Measurements from ENCODE around the gene M1AP.

M1AP gene

GRCh38 chr2:74515981-74516633, 132.0 kb downstream of the M1AP start:
- peak; percentile 83 for DNase-seq

- no peak for DNase-seq
These were observed 132.7 kb downstream of the M1AP start for GRCh38 chr2:74515271-74515980.

GRCh38 chr2:74514368-74515270, 133.5 kb downstream of the M1AP start, which contains the start of gene TLX2:
TSS of gene TLX2 (plus strand) at chr2:74514450. CDS start at chr2:74514807, 357 bp downstream.
- no peak for DNase-seq

DNA sequence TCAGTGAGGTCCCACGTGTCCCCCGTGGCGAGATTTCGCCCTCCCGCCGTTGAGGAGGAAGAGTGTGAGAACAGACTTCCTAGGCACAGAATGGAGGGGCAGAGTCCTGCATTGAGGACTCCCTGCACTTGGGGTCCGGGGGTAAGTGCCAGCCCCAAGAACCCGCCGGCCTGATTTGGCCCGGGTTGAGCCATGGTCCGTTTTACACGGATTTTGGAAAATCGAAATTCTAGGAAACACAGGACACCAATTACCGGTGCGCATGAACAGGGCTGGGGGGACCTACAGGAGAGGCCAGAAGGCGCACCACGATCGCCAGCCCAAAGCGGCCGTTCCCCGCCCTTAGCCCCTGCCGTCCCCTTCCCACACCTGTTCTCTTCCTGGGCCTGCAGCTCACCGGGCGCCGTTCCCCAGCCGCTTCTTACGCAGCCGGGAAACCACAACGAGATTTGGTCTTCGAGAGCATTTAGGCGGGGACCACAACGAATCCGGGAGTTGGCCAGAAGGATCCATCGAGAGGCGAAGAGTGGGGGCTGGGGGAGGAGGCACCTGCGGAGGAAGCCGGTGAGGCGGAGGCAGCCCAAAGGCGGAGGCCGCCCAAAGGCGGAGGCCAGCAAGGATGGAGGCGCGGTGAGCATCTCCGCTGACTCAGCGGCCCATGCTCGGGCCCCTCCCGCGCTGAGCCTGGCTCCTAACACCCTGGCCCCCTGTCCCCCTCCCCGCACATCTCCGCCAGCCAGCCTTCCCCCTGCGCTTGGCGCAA, 134.3 kb downstream of the M1AP start:
- peak; percentile 36 for DNase-seq

- DNase-seq = no peak
These were observed 135.2 kb downstream of the M1AP start for GRCh38 chr2:74512744-74513604.

DNA sequence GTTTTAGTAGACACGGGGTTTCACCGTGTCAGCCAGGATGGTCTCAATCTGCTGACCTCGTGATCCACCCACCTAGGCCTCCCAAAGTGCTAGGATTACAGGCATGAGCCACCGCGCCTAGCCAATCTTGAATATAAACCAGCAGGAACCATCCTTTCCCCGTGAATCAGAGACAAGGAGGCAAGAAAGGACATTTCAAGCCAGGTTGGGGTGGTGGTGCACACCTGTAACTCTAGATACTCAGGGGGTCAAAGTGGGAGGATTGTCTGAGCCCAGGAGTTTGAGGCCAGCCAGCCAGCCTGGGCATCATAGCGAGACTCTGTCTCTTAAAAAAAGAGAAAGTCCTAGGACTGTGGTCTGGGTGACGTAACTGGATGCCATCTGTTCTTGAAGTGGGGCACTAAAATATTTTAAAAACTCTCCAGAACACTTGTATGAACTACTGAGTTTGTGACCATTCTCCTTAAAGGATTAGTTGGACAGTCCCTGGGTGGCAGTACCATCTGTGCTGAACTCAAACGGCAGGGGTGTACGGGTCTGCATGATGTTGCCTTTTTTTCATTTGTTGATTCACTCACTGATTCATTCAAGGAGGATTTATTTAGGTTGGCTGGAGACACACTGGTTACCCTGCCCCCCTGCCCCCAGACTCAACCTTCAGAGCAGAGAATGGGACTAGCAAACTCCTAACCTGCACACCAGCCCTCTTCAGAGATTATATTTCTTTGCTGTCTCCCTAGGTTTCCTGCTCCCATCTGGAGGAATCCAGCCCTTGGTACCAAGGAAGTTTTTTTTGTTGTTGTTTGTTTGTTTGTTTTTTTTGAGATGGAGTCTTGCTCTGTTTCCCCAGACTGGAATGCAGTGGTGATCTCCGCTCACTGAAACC, 136.8 kb downstream of the M1AP start:
- DNase-seq = no peak

GRCh38 chr2:74510272-74510671, 137.9 kb downstream of the M1AP start:
- no peak for DNase-seq

GRCh38 chr2:74507926-74508520, 140.1 kb downstream of the M1AP start:
- peak; percentile 18 for DNase-seq

Measured in activated naive CD4-positive, alpha-beta T cell treated with Interleukin-2 at 50 U/mL for 16 hours (primary cell).